HG03280 (cell line): Measurements from ENCODE around the gene MLLT6.

ENCODE experiments used
- ATAC-seq: cut with Tn5 transposase; IDR thresholded peaks from one replicate; pipeline ENCODE4 v1.9.1; 2021; ENCODE audit warnings: mild to moderate bottlenecking, moderate library complexity; ENCODE audit not compliant: unreplicated experiment

MLLT6 gene

GRCh38 chr17:38674749-38675615 is 30.1 kb upstream of the MLLT6 start, which contains the start of gene EPOP:
EPOP (minus strand) TSS chr17:38674957; CDS start chr17:38674495, 462 bp downstream.
- ATAC-seq = peak; percentile 70

GRCh38 chr17:38676706-38677504 is 28.2 kb upstream of the MLLT6 start:
- no peak for ATAC-seq

GRCh38 chr17:38677819-38678218 is 27.3 kb upstream of the MLLT6 start:
- ATAC-seq = no peak

GRCh38 chr17:38681096-38681495 is 24.0 kb upstream of the MLLT6 start:
- ATAC-seq = no peak

GRCh38 chr17:38685491-38685890 is 19.6 kb upstream of the MLLT6 start:
- no peak for ATAC-seq

- no peak for ATAC-seq
Observed at GRCh38 chr17:38687286-38687685, 17.8 kb upstream of the MLLT6 start.

- no peak for ATAC-seq
Observed at GRCh38 chr17:38690386-38690785, 14.7 kb upstream of the MLLT6 start.

- no peak for ATAC-seq
Observed at GRCh38 chr17:38691154-38691553, 13.9 kb upstream of the MLLT6 start.

GRCh38 chr17:38693700-38694329 is 11.3 kb upstream of the MLLT6 start:
- no peak for ATAC-seq

- no peak for ATAC-seq
Observed at GRCh38 chr17:38697061-38697820, 7.8 kb upstream of the MLLT6 start.

- no peak for ATAC-seq
Observed at GRCh38 chr17:38698760-38699159, 6.3 kb upstream of the MLLT6 start.

GRCh38 chr17:38701504-38702165 is 3.4 kb upstream of the MLLT6 start:
- peak; percentile 10 for ATAC-seq

GRCh38 chr17:38702166-38702915 is 2.7 kb upstream of the MLLT6 start:
- ATAC-seq = peak; percentile 32

GRCh38 chr17:38702916-38703741 is 1.9 kb upstream of the MLLT6 start:
- ATAC-seq = no peak

- no peak for ATAC-seq
Observed at GRCh38 chr17:38703742-38704605, 1.1 kb upstream of the MLLT6 start.

GRCh38 chr17:38705523-38705802 is 390 bp downstream of the MLLT6 start:
- no peak for ATAC-seq

- no peak for ATAC-seq
Observed at GRCh38 chr17:38705803-38706504, 881 bp downstream of the MLLT6 start.
